ENCODE results near the gene USP9X. TPM values are rescaled to one million over a fixed set of nuclear protein-coding genes. Genes with fewer than 3 reads are reported as not detected.
"Not testable (repeated sequence)": the region's sequence is repeated elsewhere in the genome, so short reads cannot be mapped to it uniquely, and the experiment has no call there.

The USP9X gene
- total RNA-seq, 1 experiment from 2014 or later: 80.0 TPM

GRCh38 chrX:41184312-41184711, 99.1 kb downstream of the USP9X start:
- no peak for DNase-seq (ENCODE audit: low read depth)

DNA sequence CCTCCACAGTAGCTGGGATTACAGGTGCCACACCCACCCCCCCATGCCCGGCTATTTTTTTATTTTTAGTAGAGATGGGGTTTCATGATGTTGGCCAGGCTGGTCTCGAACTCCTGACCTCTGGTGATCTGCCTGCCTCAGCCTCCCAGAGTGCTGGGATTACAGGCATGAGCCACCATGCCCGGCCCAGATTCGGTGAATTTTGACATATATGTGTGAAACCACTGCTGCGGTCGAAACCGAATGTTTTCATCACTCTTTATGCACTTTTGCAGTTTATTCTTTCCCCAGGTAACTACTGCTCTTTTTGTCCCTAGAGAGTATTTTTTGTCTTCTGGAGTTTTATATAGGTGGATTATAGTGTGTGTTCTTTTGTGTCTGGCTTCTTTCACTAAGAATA, 101.7 kb downstream of the USP9X start:
- not testable (repeated sequence) for DNase-seq (ENCODE audit: low read depth)

GRCh38 chrX:41189156-41189555, 103.9 kb downstream of the USP9X start:
- no peak for DNase-seq (ENCODE audit: low read depth)

DNA sequence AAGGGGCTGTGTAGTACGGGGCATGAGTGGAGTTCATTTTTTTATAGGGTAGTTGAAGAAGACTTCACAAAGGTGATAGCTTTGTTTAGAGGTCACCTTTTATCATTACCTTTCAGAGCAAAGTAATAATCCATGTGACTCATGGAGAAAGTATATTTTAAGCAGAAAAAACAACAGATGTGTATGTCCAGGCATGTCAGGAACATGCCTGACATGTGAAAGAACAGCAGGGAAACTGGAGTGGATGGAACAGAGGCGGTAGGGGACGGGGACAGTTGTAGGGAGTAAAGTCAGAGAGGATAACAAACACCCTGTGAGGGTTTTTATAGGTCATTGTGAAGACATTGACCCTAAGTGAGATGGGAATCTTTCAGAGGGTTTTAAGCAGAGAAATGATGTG, 107.6 kb downstream of the USP9X start:
- peak; percentile 5 for DNase-seq (ENCODE audit: low read depth)

DNA sequence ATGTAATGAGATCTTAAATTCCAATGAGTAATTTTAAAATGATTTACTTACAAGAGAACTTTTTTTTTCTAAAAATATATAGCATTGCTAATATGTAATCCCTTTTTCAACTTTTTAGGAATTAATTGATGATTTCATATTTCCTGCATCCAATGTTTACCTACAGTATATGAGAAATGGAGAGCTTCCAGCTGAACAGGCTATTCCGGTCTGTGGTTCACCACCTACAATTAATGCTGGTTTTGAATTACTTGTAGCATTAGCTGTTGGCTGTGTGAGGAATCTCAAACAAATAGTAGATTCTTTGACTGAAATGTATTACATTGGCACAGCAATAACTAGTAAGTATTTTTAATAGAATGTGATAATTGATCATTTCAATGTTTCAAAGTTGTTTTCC, 113.2 kb downstream of the USP9X start:
- DNase-seq (ENCODE audit: low read depth): no peak

- DNase-seq (ENCODE audit: low read depth): no peak
Observed at GRCh38 chrX:41200785-41201184, 115.5 kb downstream of the USP9X start.

- no peak for DNase-seq (ENCODE audit: low read depth)
Observed at GRCh38 chrX:41209853-41210252, 124.6 kb downstream of the USP9X start.

- no peak for DNase-seq (ENCODE audit: low read depth)
Observed at GRCh38 chrX:41224605-41225004, 139.4 kb downstream of the USP9X start.

GRCh38 chrX:41233988-41234387, 148.7 kb downstream of the USP9X start:
- DNase-seq (ENCODE audit: low read depth): no peak

GRCh38 chrX:41234471-41234870, 149.2 kb downstream of the USP9X start:
- not testable (repeated sequence) for DNase-seq (ENCODE audit: low read depth)

- no peak for DNase-seq (ENCODE audit: low read depth)
Observed at GRCh38 chrX:41234962-41235361, 149.7 kb downstream of the USP9X start.

DNA sequence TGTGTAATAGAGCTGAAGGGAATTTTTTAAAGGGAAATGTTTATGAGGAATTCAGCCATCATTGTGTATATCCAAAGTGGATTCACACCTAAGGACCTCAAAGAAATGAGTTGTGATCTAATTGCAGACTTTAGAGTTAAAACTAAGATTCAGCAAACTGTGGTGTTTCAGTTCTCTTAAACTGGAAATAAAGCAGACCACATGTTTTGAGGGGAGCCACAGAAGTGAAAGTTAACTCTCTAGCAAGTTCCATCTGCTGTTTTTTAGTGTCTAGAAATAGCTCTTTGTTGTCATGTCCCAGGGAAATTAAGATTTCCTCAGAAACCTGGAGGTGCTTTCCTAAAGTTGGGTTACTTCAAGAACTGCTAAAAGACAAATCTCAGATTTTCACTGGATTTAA, 151.4 kb downstream of the USP9X start:
- peak; percentile 9 for DNase-seq (ENCODE audit: low read depth)

- no peak for DNase-seq (ENCODE audit: low read depth)
Observed at GRCh38 chrX:41240509-41240908, 155.3 kb downstream of the USP9X start.

- no peak for DNase-seq (ENCODE audit: low read depth)
Observed at GRCh38 chrX:41241962-41242361, 156.7 kb downstream of the USP9X start.

GRCh38 chrX:41245641-41246040, 160.4 kb downstream of the USP9X start:
- DNase-seq (ENCODE audit: low read depth): peak; percentile 32

- no peak for DNase-seq (ENCODE audit: low read depth)
Observed at GRCh38 chrX:41250867-41251266, 165.6 kb downstream of the USP9X start.

DNA sequence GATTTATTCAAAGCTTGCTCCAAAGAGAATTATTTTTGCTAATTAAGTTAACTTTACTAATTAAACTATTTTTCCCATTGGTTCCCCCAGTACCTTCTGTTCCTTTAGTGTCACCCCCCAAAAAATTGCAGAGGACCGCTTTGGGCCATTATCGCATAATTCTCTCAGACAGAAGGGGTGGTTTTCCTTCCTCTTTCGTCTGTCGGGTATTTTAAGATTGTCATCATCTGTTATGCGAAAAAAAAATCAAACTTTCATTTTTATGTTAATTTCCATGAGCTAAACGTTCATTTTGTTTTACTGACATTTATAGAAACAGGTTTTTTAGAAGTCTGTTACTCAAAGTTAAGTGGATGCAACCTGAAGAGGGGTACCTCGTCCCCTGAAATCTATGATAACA, 172.6 kb downstream of the USP9X start:
- no peak for DNase-seq (ENCODE audit: low read depth)

- no peak for DNase-seq (ENCODE audit: low read depth)
Observed at GRCh38 chrX:41258226-41258625, 173.0 kb downstream of the USP9X start.

- no peak for DNase-seq (ENCODE audit: low read depth)
Observed at GRCh38 chrX:41258871-41259270, 173.6 kb downstream of the USP9X start.

DNA sequence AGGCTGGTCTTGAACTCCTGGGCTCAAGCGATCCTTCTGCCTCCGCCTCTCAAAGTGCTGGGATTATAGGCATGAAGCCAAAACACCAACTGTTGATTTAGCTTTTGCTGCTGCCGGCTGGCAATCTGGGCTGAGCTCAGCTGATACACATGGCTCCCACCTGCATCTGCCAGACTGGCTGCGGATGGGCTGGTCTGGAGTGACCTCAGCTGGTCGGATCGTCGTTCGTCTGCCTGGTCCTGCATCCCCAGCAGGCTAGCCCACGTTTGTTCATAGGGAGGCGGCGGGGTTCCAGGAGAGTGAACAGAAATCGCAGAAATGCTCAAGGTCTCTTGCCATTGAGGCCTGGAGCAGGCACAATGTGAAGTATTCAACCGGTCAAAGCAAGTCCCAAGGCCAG, 174.3 kb downstream of the USP9X start:
- DNase-seq (ENCODE audit: low read depth): peak; percentile 12

- peak; percentile 80 for DNase-seq (ENCODE audit: low read depth)
Observed at GRCh38 chrX:41265615-41266014, 180.4 kb downstream of the USP9X start.

DNA sequence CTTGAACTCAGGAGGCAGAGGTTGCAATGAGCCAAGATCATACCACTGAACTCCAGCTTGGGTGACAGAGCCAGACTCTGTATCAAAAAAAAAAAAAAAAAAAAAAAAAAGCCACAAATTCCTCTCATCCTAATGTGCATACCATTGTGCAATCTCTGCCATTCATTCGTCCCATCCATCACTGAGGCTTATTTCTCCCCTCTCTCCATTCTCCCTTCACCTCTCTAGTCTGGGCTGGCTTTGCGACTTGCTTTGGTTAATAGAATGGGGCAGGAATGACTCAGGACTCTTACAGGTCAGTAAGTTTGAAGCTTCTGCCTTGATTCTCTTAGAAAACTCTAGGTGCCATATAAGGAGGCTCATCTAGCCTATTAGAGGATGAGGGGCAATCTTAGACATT, 188.4 kb downstream of the USP9X start:
- peak; percentile 18 for DNase-seq (ENCODE audit: low read depth)

DNA sequence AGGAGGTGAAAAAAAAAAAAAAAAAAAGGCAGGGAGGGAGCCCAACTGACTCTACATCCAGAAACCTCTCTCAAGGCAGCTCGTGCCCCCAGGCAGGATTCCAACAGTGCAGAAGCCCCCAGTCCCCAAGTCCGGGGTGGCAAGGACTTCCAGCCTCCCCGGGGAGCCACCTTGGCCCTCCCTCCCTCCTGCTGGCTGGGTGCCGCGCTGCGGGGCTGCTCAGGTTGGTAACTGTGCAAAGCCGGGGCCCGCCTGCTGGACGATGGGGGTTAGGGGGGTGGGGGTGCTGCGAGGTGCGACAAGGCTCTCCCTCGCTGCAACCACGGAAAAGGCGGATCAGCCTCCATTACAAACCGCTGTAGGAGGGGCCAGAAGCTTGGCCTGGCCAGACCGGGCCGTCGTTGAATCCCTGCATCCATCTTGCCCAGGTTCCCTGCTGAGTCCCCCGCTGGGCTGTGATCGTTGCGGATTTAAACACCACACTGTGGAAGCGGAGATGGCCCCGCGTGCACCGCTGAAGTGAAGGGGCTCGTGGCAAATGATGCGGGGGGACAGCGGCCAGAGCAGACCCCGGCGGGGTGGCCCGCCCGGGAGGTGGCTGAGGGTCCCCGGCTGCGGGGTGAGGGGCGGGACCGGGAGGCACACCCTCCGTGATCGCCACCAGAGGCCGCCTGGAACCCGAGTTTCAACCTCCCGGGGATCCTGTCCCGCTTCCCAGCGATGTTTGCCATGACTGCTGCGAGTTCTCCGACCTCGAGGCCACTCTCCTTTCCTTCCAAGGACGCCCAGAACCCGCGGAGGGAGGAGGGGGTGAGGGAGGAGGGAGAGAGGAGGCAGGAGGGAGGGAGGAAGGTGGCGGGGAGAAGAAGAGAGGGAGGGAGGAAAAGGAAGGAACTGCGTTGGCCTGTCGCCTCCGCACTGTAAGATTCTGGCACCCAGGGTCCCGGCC, 190.7 kb downstream of the USP9X start:
- peak; percentile 52 for DNase-seq (ENCODE audit: low read depth)
